ENCODE data around the gene MATN3.
A peak's percentile ranks its signal among the peaks of the same experiment; 100 is the strongest.

Gene MATN3

GRCh38 chr2:20001361-20001863, 11.1 kb downstream of the MATN3 start:
- no peak for DNase-seq
- H3K36me3 Mint-ChIP-seq: no peaks in the 10 kb centered on the region
- H3K4me1 Mint-ChIP-seq: no peaks in the 10 kb centered on the region
- H3K27me3 Mint-ChIP-seq: peaks cover 30% of the 10 kb centered on the region
- no peaks in the 10 kb centered on the region for H3K9me3 Mint-ChIP-seq
- no peak overlapping the region for H3K4me3 Mint-ChIP-seq
- H3K27ac Mint-ChIP-seq: no peak overlapping the region
- CTCF ChIA-PET: interaction anchor here (1.0 to 2.1 kb wide), 2 partner anchors 13 to 15 kb away, joined by 3 to 17 read pairs; no protein-coding TSS in a partner anchor

- Mint-ChIP-seq H3K27me3 (peaks cover 41% of the 10 kb centered on the region), H3K27ac (no peak overlapping the region), H3K4me3 (no peak overlapping the region), H3K36me3 (no peaks in the 10 kb centered on the region), H3K4me1 (peaks cover 23% of the 10 kb centered on the region), H3K9me3 (no peaks in the 10 kb centered on the region)
- DNase-seq: no peak
- CTCF ChIA-PET: interaction anchor here (0.7 to 0.8 kb wide), 2 partner anchors 38 to 375 kb away, joined by 3 read pairs; no protein-coding TSS in a partner anchor
Measured at GRCh38 chr2:19993731-19994130, 18.7 kb downstream of the MATN3 start.

GRCh38 chr2:19991895-19992294, 20.6 kb downstream of the MATN3 start:
- no peak overlapping the region for H3K4me3 Mint-ChIP-seq
- CTCF ChIA-PET: interaction anchor here (0.5 kb wide), 1 partner anchor 15 kb away, joined by 4 read pairs; no protein-coding TSS in a partner anchor
- no peak overlapping the region for H3K27ac Mint-ChIP-seq
- no peak for DNase-seq
- H3K36me3 Mint-ChIP-seq: no peaks in the 10 kb centered on the region
- peaks cover 35% of the 10 kb centered on the region for H3K27me3 Mint-ChIP-seq
- no peaks in the 10 kb centered on the region for H3K9me3 Mint-ChIP-seq
- H3K4me1 Mint-ChIP-seq: peaks cover 31% of the 10 kb centered on the region

- H3K27me3 Mint-ChIP-seq: peaks cover 30% of the 10 kb centered on the region
- H3K36me3 Mint-ChIP-seq: peaks cover 1% of the 10 kb centered on the region
- H3K4me3 Mint-ChIP-seq: peak overlapping the region; percentile 81
- H3K9me3 Mint-ChIP-seq: no peaks in the 10 kb centered on the region
- CTCF ChIA-PET: interaction anchor here (1.5 kb wide), 1 partner anchor 91 kb away, joined by 3 read pairs; no protein-coding TSS in a partner anchor
- H3K4me1 Mint-ChIP-seq: peaks cover 31% of the 10 kb centered on the region
- DNase-seq: no peak
- no peak overlapping the region for H3K27ac Mint-ChIP-seq
Measured at GRCh38 chr2:19990416-19990728, 22.1 kb downstream of the MATN3 start.

- peaks cover 30% of the 10 kb centered on the region for H3K27me3 Mint-ChIP-seq
- H3K4me1 Mint-ChIP-seq: peaks cover 31% of the 10 kb centered on the region
- DNase-seq: peak; percentile 92
- CTCF ChIA-PET: interaction anchor here (1.5 kb wide), 1 partner anchor 90 kb away, joined by 3 read pairs; no protein-coding TSS in a partner anchor
- H3K36me3 Mint-ChIP-seq: peaks cover 1% of the 10 kb centered on the region
- no peaks in the 10 kb centered on the region for H3K9me3 Mint-ChIP-seq
- H3K4me3 Mint-ChIP-seq: peak within 1 kb of the TSS; percentile 81
- peak within 1 kb of the TSS; percentile 64 for H3K27ac Mint-ChIP-seq
Measured at GRCh38 chr2:19989667-19990415, 22.6 kb downstream of the MATN3 start, which contains the start of gene WDR35. Gene WDR35 (minus strand): TSS chr2:19990105. CDS start chr2:19990015, 90 bp downstream.

GRCh38 chr2:19989342-19989666, 23.2 kb downstream of the MATN3 start:
- Mint-ChIP-seq H3K9me3 (no peaks in the 10 kb centered on the region), H3K36me3 (peaks cover 1% of the 10 kb centered on the region), H3K4me3 (peak overlapping the region; percentile 81), H3K27ac (peak overlapping the region; percentile 64), H3K27me3 (peaks cover 27% of the 10 kb centered on the region), H3K4me1 (peaks cover 31% of the 10 kb centered on the region)
- no peak for DNase-seq
- CTCF ChIA-PET: interaction anchor here (1.5 kb wide), 1 partner anchor 90 kb away, joined by 3 read pairs; no protein-coding TSS in a partner anchor

- no peak for DNase-seq
- CTCF ChIA-PET: no interaction called here
- Mint-ChIP-seq H3K27ac (no peak overlapping the region), H3K36me3 (peaks cover 1% of the 10 kb centered on the region), H3K9me3 (no peaks in the 10 kb centered on the region), H3K27me3 (peaks cover 27% of the 10 kb centered on the region), H3K4me1 (peaks cover 31% of the 10 kb centered on the region), H3K4me3 (peak overlapping the region; percentile 81)
Measured at GRCh38 chr2:19988600-19988999, 23.9 kb downstream of the MATN3 start.

- peaks cover 31% of the 10 kb centered on the region for H3K4me1 Mint-ChIP-seq
Measured at GRCh38 chr2:19987936-19988335, 24.5 kb downstream of the MATN3 start.

GRCh38 chr2:19982268-19982667, 30.2 kb downstream of the MATN3 start:
- no peaks in the 10 kb centered on the region for H3K9me3 Mint-ChIP-seq
- no peak overlapping the region for H3K4me3 Mint-ChIP-seq
- DNase-seq: no peak
- H3K36me3 Mint-ChIP-seq: peaks cover 1% of the 10 kb centered on the region
- CTCF ChIA-PET: interaction anchor here (1.8 kb wide), 1 partner anchor 116 kb away, joined by 4 read pairs; no protein-coding TSS in a partner anchor
- H3K27ac Mint-ChIP-seq: no peak overlapping the region
- H3K4me1 Mint-ChIP-seq: peaks cover 4% of the 10 kb centered on the region
- no peaks in the 10 kb centered on the region for H3K27me3 Mint-ChIP-seq

More at GRCh38 chr2:19987936-19988335, 24.5 kb downstream of the MATN3 start:
- H3K27ac Mint-ChIP-seq: no peak overlapping the region
- peaks cover 22% of the 10 kb centered on the region for H3K27me3 Mint-ChIP-seq
- H3K36me3 Mint-ChIP-seq: peaks cover 1% of the 10 kb centered on the region
- H3K9me3 Mint-ChIP-seq: no peaks in the 10 kb centered on the region
- CTCF ChIA-PET: interaction anchor here (0.6 kb wide), 1 partner anchor 466 kb away, joined by 3 read pairs; no protein-coding TSS in a partner anchor
- H3K4me3 Mint-ChIP-seq: no peak overlapping the region
- DNase-seq: no peak

GRCh38 chr2:19979932-19980331, 32.5 kb downstream of the MATN3 start:
- no peaks in the 10 kb centered on the region for H3K27me3 Mint-ChIP-seq
- H3K27ac Mint-ChIP-seq: no peak overlapping the region
- H3K4me3 Mint-ChIP-seq: no peak overlapping the region
- H3K36me3 Mint-ChIP-seq: peaks cover under 1% of the 10 kb centered on the region
- no peak for DNase-seq
- CTCF ChIA-PET: no interaction called here
- peaks cover 4% of the 10 kb centered on the region for H3K4me1 Mint-ChIP-seq
- no peaks in the 10 kb centered on the region for H3K9me3 Mint-ChIP-seq

GRCh38 chr2:19973466-19973865, 39.0 kb downstream of the MATN3 start:
- CTCF ChIA-PET: interaction anchor here (0.6 to 0.9 kb wide), 2 partner anchors 11 to 15 kb away, joined by 3 to 4 read pairs; no protein-coding TSS in a partner anchor
- no peak overlapping the region for H3K27ac Mint-ChIP-seq
- no peaks in the 10 kb centered on the region for H3K9me3 Mint-ChIP-seq
- H3K4me3 Mint-ChIP-seq: no peak overlapping the region
- H3K36me3 Mint-ChIP-seq: peaks cover 5% of the 10 kb centered on the region
- no peak for DNase-seq
- H3K4me1 Mint-ChIP-seq: peaks cover 11% of the 10 kb centered on the region
- H3K27me3 Mint-ChIP-seq: no peaks in the 10 kb centered on the region

- Mint-ChIP-seq H3K27me3 (no peaks in the 10 kb centered on the region), H3K4me3 (no peak overlapping the region), H3K9me3 (no peaks in the 10 kb centered on the region), H3K4me1 (peaks cover 11% of the 10 kb centered on the region), H3K27ac (peak overlapping the region; percentile 67), H3K36me3 (peaks cover 5% of the 10 kb centered on the region)
- DNase-seq: no peak
- CTCF ChIA-PET: interaction anchor here (0.8 to 1.1 kb wide), 2 partner anchors 15 to 44 kb away, joined by 3 to 5 read pairs; no protein-coding TSS in a partner anchor
Measured at GRCh38 chr2:19971691-19972090, 40.8 kb downstream of the MATN3 start.

GRCh38 chr2:19963386-19963785, 49.1 kb downstream of the MATN3 start:
- Mint-ChIP-seq H3K4me1 (no peaks in the 10 kb centered on the region), H3K9me3 (no peaks in the 10 kb centered on the region), H3K4me3 (no peak overlapping the region), H3K27me3 (no peaks in the 10 kb centered on the region), H3K27ac (no peak overlapping the region), H3K36me3 (no peaks in the 10 kb centered on the region)
- CTCF ChIA-PET: no interaction called here
- no peak for DNase-seq

GRCh38 chr2:19955544-19956422, 56.7 kb downstream of the MATN3 start:
- H3K27ac Mint-ChIP-seq: no peak overlapping the region
- CTCF ChIA-PET: interaction anchor here (0.8 to 2.2 kb wide), 16 partner anchors 9 to 150 kb away, joined by 3 to 16 read pairs (median 4); no protein-coding TSS in a partner anchor
- no peaks in the 10 kb centered on the region for H3K4me1 Mint-ChIP-seq
- no peaks in the 10 kb centered on the region for H3K27me3 Mint-ChIP-seq
- no peaks in the 10 kb centered on the region for H3K36me3 Mint-ChIP-seq
- peak; percentile 66 for DNase-seq
- H3K4me3 Mint-ChIP-seq: no peak overlapping the region
- no peaks in the 10 kb centered on the region for H3K9me3 Mint-ChIP-seq

Measured in activated naive CD4-positive, alpha-beta T cell treated with anti-CD3 and anti-CD28 coated beads, Interleukin-2, amount 10 ng/mL, durations not matched to agents 7 days and 5 days (primary cell).